DMS53 treated with DMSO at 0.1 percent for 48 hours (cell line): ENCODE data around the gene NMT2.

Experiments used
- DNase-seq: peaks from one replicate; lab custom pipeline; 2025; ENCODE audit not compliant: unreplicated experiment; lab: John Stamatoyannopoulos, UW

Gene NMT2

DNA sequence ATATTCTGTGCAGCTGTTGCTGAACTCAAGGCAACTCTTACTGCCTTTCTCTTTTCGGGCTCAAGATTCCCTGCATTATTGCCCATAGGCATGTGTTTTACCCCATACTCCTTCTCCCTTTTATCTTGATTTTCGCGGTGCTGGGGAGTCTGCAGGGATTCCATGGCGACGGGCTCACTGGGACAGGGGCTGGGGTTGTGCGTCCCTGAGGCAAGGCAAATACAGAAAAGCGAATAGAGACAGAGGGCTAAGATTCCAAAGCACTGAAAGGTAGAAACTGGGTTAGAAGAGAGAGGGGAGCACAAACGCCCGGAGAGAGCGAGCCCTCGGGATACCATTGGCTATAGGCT, 71.9 kb downstream of the NMT2 start:
- DNase-seq = no peak

DNA sequence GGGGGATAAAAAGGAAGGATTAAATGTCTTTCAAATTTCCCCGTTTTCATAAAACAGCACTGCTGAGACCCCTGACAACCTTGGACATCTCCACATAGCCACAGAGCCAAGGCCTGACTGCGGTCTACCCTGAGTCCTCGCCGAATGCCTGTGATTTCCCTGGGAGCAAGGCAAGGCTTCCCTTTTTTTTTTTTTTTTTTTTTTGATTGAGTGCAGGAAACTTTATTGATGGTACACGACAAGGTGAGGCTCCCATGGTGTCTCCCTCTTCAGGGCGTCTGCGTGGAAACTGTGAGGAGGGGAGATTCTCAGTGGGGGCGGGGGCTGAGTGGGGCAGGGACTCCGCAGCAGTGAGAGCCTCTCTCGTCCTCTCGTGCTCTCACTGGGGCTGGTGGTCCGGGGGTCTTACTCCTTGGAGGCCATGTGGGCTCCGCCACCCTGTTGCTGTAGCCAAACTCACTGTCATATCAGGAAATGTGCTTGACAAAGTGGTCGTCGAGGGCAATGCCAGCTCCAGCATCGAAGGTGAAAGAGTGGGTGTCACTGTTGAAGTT, 75.6 kb downstream of the NMT2 start:
- no peak for DNase-seq

DNA sequence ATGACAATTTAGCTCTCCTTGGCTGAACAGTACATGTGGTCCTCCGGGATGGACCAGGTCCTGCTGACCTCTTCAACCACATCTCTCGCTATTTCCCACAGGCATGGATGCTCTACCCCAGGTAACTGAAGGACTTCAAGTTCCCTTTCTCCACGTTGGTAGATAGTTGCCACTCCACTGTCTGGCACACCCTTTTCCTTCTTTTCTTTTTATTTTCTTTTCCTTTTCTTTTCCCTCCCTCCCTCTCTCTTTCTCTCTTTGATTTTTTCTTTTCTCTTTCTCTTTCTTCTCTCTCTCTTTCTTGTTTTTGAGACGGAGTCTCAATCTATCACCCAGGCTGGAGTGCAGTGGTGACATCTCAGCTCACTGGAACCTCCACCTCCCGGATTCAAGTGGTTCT, 77.1 kb downstream of the NMT2 start:
- no peak for DNase-seq

DNA sequence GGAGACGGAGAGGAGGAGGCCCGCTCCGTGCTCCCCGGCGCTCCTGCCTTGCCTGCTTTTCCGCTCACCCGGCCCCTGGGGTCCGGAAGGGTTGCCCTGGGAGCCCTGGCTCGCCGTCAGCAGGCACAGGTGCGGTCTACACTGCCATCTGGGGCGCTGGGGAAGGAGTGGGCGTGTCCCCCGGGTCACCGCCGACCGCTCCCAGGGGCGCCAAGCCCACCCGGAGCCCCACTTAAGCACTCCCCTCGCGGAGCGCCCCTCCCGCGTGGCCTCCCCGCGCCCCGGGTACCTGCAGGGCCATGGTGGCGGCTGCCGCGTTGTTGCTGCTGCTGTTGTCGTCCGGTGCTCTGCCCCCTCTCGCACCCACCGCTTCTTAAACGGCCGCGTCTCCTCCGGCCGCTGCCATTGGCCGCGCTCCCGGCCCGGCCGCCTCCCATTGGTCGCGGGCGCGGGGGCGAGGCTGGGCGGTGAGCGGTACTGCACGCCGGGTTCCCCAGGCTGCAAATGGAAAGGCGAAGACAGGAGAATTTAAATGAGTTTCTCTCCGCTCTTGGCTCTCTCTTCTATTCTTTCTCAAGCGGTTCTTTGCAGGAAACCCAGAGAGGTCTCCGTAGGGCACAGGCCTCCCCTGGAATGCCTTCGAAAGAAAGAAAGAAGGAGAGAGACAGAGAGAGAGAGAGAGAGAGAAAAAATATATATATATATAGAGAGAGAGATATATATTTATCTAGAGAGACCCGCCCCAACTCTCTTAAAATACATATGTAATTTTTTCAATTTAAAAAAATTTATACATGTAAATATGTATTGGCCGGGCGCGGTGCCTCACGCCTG, 79.8 kb downstream of the NMT2 start, which contains the start of gene ACBD7:
Gene ACBD7 (minus strand): TSS at position 349 of the 834 bp plus-strand sequence. CDS start 48 bp downstream, at position 301.
- DNase-seq = peak; percentile 93

DNA sequence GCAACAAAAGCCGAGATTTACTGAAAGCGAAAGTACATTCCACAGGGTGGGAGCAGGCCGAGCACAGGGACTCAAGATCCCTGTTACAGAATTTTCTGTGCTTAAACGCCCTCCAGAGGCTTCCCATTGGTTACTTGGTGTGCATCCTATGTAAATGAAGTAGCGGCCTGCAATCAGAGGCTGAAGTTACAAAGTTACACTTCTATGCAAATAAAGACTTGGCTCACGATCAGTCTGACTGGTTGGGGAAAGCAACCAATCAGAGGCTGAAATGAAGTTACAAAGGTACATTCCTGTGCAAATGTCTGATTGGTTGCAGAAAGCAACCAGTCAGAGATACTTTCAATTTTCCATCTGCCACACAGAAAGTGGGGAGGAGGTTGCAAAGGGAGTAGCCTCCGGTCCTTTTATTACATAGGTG, 84.0 kb downstream of the NMT2 start:
- no peak for DNase-seq

DNA sequence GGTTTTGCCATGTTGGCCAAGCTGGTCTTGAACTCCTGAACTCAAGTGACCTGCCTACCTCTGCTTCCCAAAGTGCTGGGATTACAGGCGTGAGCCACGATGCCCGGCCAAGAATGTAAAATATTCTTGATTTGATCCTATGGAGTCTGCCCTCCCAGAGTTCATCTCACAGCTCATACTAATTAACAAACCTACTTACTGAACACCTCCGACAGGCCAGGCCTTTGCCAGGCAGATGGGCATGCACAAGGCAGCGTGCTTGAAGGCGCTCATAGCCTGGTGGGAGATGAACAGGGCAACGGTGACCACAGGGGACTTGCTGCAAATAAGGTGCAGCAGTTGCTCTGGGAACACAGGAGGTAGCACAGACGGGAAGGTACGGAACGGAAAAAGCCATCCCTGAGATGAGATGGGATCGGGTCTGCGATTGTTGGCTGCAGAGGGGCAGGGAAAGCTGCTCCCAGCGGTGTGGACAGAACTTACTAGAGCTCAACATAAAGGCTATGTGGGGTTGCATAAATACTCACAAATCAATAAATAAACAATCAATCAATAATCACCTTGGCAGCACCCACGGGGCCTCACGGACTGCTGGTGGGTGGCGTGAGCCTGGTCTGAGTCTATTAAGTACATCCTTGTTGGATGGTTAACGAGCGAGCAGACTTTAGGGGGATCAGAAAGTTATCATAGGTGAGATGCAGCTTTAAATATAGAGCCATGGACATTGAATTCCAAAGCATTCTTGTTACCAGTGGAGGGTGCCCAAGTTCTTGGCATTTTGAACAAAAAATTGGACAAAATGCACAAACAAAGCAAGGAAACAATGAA, 84.6 kb downstream of the NMT2 start:
- DNase-seq = no peak

DNA sequence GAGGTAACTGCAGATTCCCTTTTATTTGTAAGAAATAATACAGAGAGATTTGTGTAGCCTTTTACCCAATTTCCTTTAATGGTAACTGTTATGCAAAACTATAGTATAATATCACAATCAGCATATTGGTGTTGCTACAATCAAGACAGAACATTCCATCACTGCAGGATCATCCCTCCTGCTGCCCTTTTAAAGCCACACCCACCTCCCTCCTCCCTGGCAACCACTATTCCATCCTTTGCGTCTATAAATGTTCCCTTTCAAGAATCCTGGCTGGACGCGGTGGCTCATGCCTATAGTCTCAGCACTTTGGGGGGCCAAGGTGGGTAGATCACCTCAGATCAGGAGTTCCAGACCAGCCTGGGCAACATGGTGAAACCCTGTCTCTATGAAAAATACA, 93.1 kb downstream of the NMT2 start:
- no peak for DNase-seq

DNA sequence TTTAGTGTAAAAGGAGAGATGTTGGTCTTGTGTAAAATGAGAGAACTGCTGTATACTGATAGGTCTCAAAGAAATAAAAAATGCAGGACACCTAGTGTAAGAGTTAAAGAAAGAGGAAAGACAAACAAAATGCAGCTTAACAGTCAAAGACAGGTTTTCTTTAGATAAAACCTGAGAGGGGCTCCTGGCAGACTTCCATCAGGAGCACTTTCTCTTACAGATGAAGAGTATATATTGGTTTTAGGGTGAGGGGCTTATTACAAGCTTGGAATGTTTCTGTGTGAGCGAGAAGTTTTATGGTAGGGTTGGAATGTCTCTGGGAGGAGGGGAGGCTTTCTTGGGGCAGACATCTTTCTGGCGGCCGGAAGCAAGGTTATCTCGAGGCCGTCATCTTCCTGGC, 96.1 kb downstream of the NMT2 start:
- no peak for DNase-seq

DNA sequence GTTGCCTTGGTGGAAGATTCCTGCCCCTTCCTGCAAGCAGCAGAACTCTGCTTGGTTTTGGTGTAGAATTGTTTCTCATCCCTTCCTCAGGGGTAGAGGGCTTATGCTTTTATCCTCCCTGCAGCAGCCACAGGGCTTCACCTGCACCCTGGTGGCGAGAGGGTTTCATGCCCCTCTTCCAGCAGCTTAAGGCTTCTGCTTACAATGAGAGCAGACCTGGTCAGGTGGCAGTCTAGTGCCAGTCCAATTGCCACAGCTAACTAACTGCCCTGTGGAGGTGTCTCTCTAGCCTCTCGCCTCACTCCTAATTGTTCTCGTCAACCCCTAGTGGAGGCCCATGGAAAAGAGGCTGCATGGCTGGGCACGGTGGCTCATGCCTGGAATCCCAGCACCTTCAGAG, 99.3 kb downstream of the NMT2 start:
- DNase-seq = no peak

DNA sequence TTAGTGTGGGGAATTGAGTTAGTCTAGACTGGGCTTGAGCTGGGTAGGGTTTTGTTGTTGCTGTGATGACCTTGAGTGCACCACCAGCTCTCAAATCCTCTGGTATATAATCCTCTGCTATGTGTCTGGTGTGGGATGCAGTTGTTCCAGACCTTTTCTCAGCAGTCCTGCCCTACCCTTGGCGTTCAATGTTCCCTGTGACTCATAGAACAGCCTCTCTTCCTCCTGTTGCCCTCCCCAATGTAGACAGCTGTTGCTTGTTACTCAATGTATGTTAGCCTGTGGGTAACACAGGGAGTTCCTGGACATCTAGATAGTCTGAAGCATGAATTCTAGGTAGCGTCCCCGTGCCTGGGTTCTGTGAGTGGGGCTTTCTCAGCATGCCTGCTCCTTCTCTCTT, 99.7 kb downstream of the NMT2 start:
- no peak for DNase-seq

DNA sequence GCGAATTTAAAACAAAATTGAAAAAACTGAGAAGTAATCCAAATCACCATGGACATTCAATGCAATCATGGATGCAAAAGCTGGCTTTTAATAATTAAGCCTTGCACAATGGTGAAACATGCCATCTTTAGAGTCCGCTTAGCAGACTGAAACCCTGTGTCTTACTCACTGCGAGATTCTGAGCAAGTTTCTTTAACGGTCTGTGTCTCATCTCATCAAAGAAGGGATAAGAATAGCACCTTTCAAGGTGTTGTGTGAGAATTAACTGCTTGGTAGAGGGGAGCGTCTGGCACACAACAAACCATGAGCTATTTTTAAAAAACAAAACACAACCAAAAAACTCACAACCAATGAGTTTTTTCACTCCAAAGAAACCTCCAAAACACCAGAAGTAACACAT, 101.3 kb downstream of the NMT2 start:
- DNase-seq = no peak

DNA sequence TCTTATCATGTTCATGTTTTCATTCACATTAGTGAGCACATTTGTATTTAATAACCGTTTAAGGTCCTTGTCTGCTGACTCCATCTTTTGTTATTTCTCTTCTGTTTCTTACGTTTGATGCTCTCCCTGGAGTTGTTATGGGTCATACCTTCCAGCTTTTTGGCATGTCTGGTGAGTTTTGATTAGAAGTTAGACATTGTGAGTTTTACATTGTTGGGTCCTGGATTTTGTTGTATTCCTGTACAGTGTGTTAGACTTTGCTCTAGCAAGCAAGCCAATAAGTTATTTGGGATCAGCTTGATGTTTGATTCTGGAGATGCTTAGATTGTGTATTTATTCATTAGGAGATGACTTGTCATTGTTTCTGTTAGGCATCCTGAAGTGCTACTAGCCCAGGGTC, 107.9 kb downstream of the NMT2 start:
- no peak for DNase-seq

DNA sequence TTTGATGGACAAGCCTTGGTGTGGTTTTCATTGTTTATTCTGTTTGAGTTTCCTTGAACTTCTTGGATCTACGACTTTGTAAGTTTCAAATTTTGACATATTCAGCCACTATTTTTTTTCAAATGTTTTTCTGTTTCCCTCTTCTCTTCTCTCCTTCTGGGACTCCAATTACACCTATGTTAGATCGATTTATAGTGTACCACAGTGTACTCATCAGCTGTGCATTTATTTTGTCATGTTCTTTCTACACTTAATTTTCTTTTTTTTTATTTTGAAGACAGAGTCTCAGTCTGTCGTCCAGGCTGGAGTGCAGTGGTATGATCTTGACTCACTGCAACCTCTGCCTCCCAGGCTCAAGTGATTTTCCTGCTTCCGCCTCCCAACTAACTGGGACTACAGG, 108.6 kb downstream of the NMT2 start:
- DNase-seq = no peak

DNA sequence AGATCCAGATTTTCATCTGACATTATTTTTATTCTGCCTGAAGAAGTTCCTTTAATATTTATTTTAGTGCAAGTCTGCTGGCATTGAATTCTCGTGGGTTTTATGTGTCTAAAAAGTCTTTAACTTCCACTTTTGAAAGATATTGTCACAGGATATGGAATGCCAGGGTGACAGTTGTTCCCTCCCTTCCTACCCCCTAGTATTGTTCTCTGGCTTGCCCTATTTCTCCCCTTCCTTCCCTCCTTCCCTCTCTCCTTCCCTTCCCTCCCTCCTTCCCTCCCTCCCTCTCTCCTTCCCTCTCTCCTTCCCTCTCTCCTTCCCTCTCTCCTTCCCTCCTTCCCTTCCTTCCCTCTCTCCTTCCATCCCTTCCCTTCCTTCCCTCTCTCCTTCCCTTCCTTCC, 109.8 kb downstream of the NMT2 start:
- no peak for DNase-seq
